ENCODE data around the gene DAPK2. TPM values are rescaled to one million over a fixed set of nuclear protein-coding genes. Genes with fewer than 3 reads are reported as not detected.

The DAPK2 gene
- total RNA-seq, 2 experiments from 2014 or later, result 0.44 TPM; not detected in 1

- Mint-ChIP-seq H3K4me1 (ENCODE audit: low read depth) (peaks cover 7% of the 10 kb centered on the region), H3K9me3 (peaks cover 3% of the 10 kb centered on the region), H3K27me3 (ENCODE audit: low read depth) (no peaks in the 10 kb centered on the region), H3K27ac (no peak overlapping the region), H3K4me3 (no peak overlapping the region), H3K36me3 (ENCODE audit: low read depth) (no peaks in the 10 kb centered on the region)
- CTCF ChIA-PET, result no interaction called here
- intact Hi-C loops (cut with micrococcal nuclease), result no loop called here
- no peak for DNase-seq
Measured at GRCh38 chr15:64017082-64017588, 29.1 kb downstream of the DAPK2 start.

GRCh38 chr15:64016257-64016656 is 30.0 kb downstream of the DAPK2 start:
- H3K27me3 Mint-ChIP-seq (ENCODE audit: low read depth), result no peaks in the 10 kb centered on the region
- H3K9me3 Mint-ChIP-seq, result peaks cover 3% of the 10 kb centered on the region
- no peak overlapping the region for H3K27ac Mint-ChIP-seq
- DNase-seq, result no peak
- no peaks in the 10 kb centered on the region for H3K36me3 Mint-ChIP-seq (ENCODE audit: low read depth)
- intact Hi-C loops (cut with micrococcal nuclease), result no loop called here
- CTCF ChIA-PET, result no interaction called here
- peaks cover 7% of the 10 kb centered on the region for H3K4me1 Mint-ChIP-seq (ENCODE audit: low read depth)
- no peak overlapping the region for H3K4me3 Mint-ChIP-seq

GRCh38 chr15:64014995-64015394 is 31.3 kb downstream of the DAPK2 start:
- Mint-ChIP-seq H3K27me3 (ENCODE audit: low read depth) (no peaks in the 10 kb centered on the region), H3K9me3 (no peaks in the 10 kb centered on the region), H3K4me3 (no peak overlapping the region), H3K27ac (no peak overlapping the region), H3K36me3 (ENCODE audit: low read depth) (no peaks in the 10 kb centered on the region), H3K4me1 (ENCODE audit: low read depth) (peaks cover 17% of the 10 kb centered on the region)
- intact Hi-C loops (cut with micrococcal nuclease), result no loop called here
- DNase-seq, result no peak
- CTCF ChIA-PET, result interaction anchor here (0.6 to 1.6 kb wide), 3 partner anchors 70 to 678 kb away, joined by 3 to 4 read pairs (median 4); no protein-coding TSS in a partner anchor

- H3K27ac Mint-ChIP-seq, result no peak overlapping the region
- peaks cover 28% of the 10 kb centered on the region for H3K4me1 Mint-ChIP-seq (ENCODE audit: low read depth)
- CTCF ChIA-PET, result interaction anchor here (0.6 to 1.6 kb wide), 3 partner anchors 33 to 345 kb away, joined by 3 read pairs; partner anchors contain the start of gene DAPK2
- no peaks in the 10 kb centered on the region for H3K9me3 Mint-ChIP-seq
- intact Hi-C loops (cut with micrococcal nuclease), result no loop called here
- peak; percentile 41 for DNase-seq
- no peaks in the 10 kb centered on the region for H3K36me3 Mint-ChIP-seq (ENCODE audit: low read depth)
- H3K27me3 Mint-ChIP-seq (ENCODE audit: low read depth), result no peaks in the 10 kb centered on the region
- H3K4me3 Mint-ChIP-seq, result no peak overlapping the region
Measured at GRCh38 chr15:64013179-64014062, 32.9 kb downstream of the DAPK2 start.

- no peak overlapping the region for H3K27ac Mint-ChIP-seq
- intact Hi-C loops (cut with micrococcal nuclease), result loop anchor here (2.0 kb wide), 1 partner anchor 41 kb away; no protein-coding TSS in a partner anchor
- DNase-seq, result no peak
- H3K4me1 Mint-ChIP-seq (ENCODE audit: low read depth), result peaks cover 28% of the 10 kb centered on the region
- no peaks in the 10 kb centered on the region for H3K27me3 Mint-ChIP-seq (ENCODE audit: low read depth)
- no peaks in the 10 kb centered on the region for H3K36me3 Mint-ChIP-seq (ENCODE audit: low read depth)
- CTCF ChIA-PET, result interaction anchor here (0.8 to 2.3 kb wide), 3 partner anchors 35 to 68 kb away, joined by 3 to 5 read pairs (median 3); partner anchors contain the start of gene DAPK2
- no peaks in the 10 kb centered on the region for H3K9me3 Mint-ChIP-seq
- H3K4me3 Mint-ChIP-seq, result no peak overlapping the region
Measured at GRCh38 chr15:64011736-64012135, 34.5 kb downstream of the DAPK2 start.

- Mint-ChIP-seq H3K36me3 (ENCODE audit: low read depth) (no peaks in the 10 kb centered on the region), H3K4me3 (no peak overlapping the region), H3K27me3 (ENCODE audit: low read depth) (no peaks in the 10 kb centered on the region), H3K9me3 (no peaks in the 10 kb centered on the region), H3K4me1 (ENCODE audit: low read depth) (peaks cover 28% of the 10 kb centered on the region), H3K27ac (peak overlapping the region; percentile 66)
- intact Hi-C loops (cut with micrococcal nuclease), result loop anchor here (1.0 to 2.0 kb wide), 2 partner anchors 40 to 400 kb away; no protein-coding TSS in a partner anchor
- CTCF ChIA-PET, result interaction anchor here (0.7 to 2.3 kb wide), 6 partner anchors 34 to 259 kb away, joined by 3 to 9 read pairs (median 3); partner anchors contain the start of gene DAPK2
- peak; percentile 85 for DNase-seq
Measured at GRCh38 chr15:64010719-64011118, 35.6 kb downstream of the DAPK2 start.

GRCh38 chr15:64009798-64010261 is 36.5 kb downstream of the DAPK2 start:
- CTCF ChIA-PET, result interaction anchor here (0.8 to 2.3 kb wide), 5 partner anchors 35 to 258 kb away, joined by 3 to 9 read pairs (median 5); partner anchors contain the start of gene DAPK2
- intact Hi-C loops (cut with micrococcal nuclease), result loop anchor here (1.0 to 2.0 kb wide), 2 partner anchors 39 to 400 kb away; no protein-coding TSS in a partner anchor
- peak; percentile 63 for DNase-seq
- H3K36me3 Mint-ChIP-seq (ENCODE audit: low read depth), result no peaks in the 10 kb centered on the region
- H3K27me3 Mint-ChIP-seq (ENCODE audit: low read depth), result no peaks in the 10 kb centered on the region
- H3K9me3 Mint-ChIP-seq, result no peaks in the 10 kb centered on the region
- no peak overlapping the region for H3K4me3 Mint-ChIP-seq
- H3K27ac Mint-ChIP-seq, result peak overlapping the region; percentile 63
- H3K4me1 Mint-ChIP-seq (ENCODE audit: low read depth), result peaks cover 28% of the 10 kb centered on the region

- peak; percentile 26 for DNase-seq
- Mint-ChIP-seq H3K36me3 (ENCODE audit: low read depth) (no peaks in the 10 kb centered on the region), H3K4me3 (no peak overlapping the region), H3K9me3 (no peaks in the 10 kb centered on the region), H3K27ac (peak overlapping the region; percentile 63), H3K27me3 (ENCODE audit: low read depth) (no peaks in the 10 kb centered on the region), H3K4me1 (ENCODE audit: low read depth) (peaks cover 28% of the 10 kb centered on the region)
- intact Hi-C loops (cut with micrococcal nuclease), result no loop called here
- CTCF ChIA-PET, result interaction anchor here (0.8 to 1.4 kb wide), 3 partner anchors 9 to 257 kb away, joined by 3 to 5 read pairs (median 4); no protein-coding TSS in a partner anchor
Measured at GRCh38 chr15:64009241-64009640, 37.0 kb downstream of the DAPK2 start.

GRCh38 chr15:64008177-64008576 is 38.1 kb downstream of the DAPK2 start:
- Mint-ChIP-seq H3K36me3 (ENCODE audit: low read depth) (no peaks in the 10 kb centered on the region), H3K27ac (no peak overlapping the region), H3K4me3 (no peak overlapping the region), H3K9me3 (no peaks in the 10 kb centered on the region), H3K4me1 (ENCODE audit: low read depth) (peaks cover 21% of the 10 kb centered on the region), H3K27me3 (ENCODE audit: low read depth) (no peaks in the 10 kb centered on the region)
- intact Hi-C loops (cut with micrococcal nuclease), result no loop called here
- DNase-seq, result no peak
- CTCF ChIA-PET, result interaction anchor here (1.2 to 1.4 kb wide), 2 partner anchors 8 to 63 kb away, joined by 3 to 5 read pairs; no protein-coding TSS in a partner anchor

- H3K27me3 Mint-ChIP-seq (ENCODE audit: low read depth), result no peaks in the 10 kb centered on the region
- CTCF ChIA-PET, result no interaction called here
- no peaks in the 10 kb centered on the region for H3K36me3 Mint-ChIP-seq (ENCODE audit: low read depth)
- peaks cover 21% of the 10 kb centered on the region for H3K4me1 Mint-ChIP-seq (ENCODE audit: low read depth)
- DNase-seq, result no peak
- intact Hi-C loops (cut with micrococcal nuclease), result no loop called here
- no peak overlapping the region for H3K4me3 Mint-ChIP-seq
- no peaks in the 10 kb centered on the region for H3K9me3 Mint-ChIP-seq
- H3K27ac Mint-ChIP-seq, result no peak overlapping the region
Measured at GRCh38 chr15:64006642-64007041, 39.6 kb downstream of the DAPK2 start.

GRCh38 chr15:64004587-64004986 is 41.7 kb downstream of the DAPK2 start:
- H3K4me3 Mint-ChIP-seq, result no peak overlapping the region
- H3K27ac Mint-ChIP-seq, result no peak overlapping the region
- H3K36me3 Mint-ChIP-seq (ENCODE audit: low read depth), result no peaks in the 10 kb centered on the region
- DNase-seq, result no peak
- CTCF ChIA-PET, result no interaction called here
- peaks cover 7% of the 10 kb centered on the region for H3K4me1 Mint-ChIP-seq (ENCODE audit: low read depth)
- intact Hi-C loops (cut with micrococcal nuclease), result no loop called here
- H3K27me3 Mint-ChIP-seq (ENCODE audit: low read depth), result no peaks in the 10 kb centered on the region
- no peaks in the 10 kb centered on the region for H3K9me3 Mint-ChIP-seq

- no peak overlapping the region for H3K4me3 Mint-ChIP-seq
- H3K9me3 Mint-ChIP-seq, result no peaks in the 10 kb centered on the region
- H3K27me3 Mint-ChIP-seq (ENCODE audit: low read depth), result no peaks in the 10 kb centered on the region
- DNase-seq, result no peak
- no peak overlapping the region for H3K27ac Mint-ChIP-seq
- CTCF ChIA-PET, result interaction anchor here (0.9 kb wide), 1 partner anchor 42 kb away, joined by 3 read pairs; the partner anchor contains the start of gene DAPK2
- H3K4me1 Mint-ChIP-seq (ENCODE audit: low read depth), result peaks cover 1% of the 10 kb centered on the region
- no peaks in the 10 kb centered on the region for H3K36me3 Mint-ChIP-seq (ENCODE audit: low read depth)
- intact Hi-C loops (cut with micrococcal nuclease), result no loop called here
Measured at GRCh38 chr15:64004056-64004455, 42.2 kb downstream of the DAPK2 start.
